Uterus (tissue), 4 donors: ENCODE measurements around the gene SLC10A6. TPM values are rescaled to one million over a fixed set of nuclear protein-coding genes. Genes with fewer than 3 reads are reported as not detected.

Experiments
- DNase-seq, 2 donors: peaks; one replicate each; pipeline ENCODE4 v3.0.0-alpha.2; 2019 to 2020
- H3K27ac ChIP-seq, 2 donors: fragments of 200-600 bp; sonication (generic); 1 replicate in 1 of 2; 2 replicates in 1 of 2; pipeline ENCODE4 v1.5.1; 2016 to 2018
- H3K27me3 ChIP-seq, 2 donors: fragments of 200-600 bp; sonication (generic); one replicate each; pipeline ENCODE4 v1.5.1; 2018 to 2019; ENCODE audit warnings: control low read depth in 1 of 2
- H3K36me3 ChIP-seq, 2 donors: fragments of 200-600 bp; sonication (generic); one replicate each; pipeline ENCODE4 v1.5.1; 2019; ENCODE audit warnings: control low read depth in 1 of 2
- H3K4me1 ChIP-seq, 2 donors: fragments of 200-600 bp; sonication (generic); one replicate each; pipeline ENCODE4 v1.5.1; 2018 to 2019; ENCODE audit warnings: control low read depth in 1 of 2
- H3K4me3 ChIP-seq, 2 donors: fragments of 200-600 bp; sonication (generic); 1 replicate in 1 of 2; 2 replicates in 1 of 2; pipeline ENCODE4 v1.5.1; 2018 to 2019; ENCODE audit warnings: mild to moderate bottlenecking in 1 of 2
- H3K9me3 ChIP-seq, 2 donors: fragments of 200-600 bp; sonication (generic); one replicate each; pipeline ENCODE4 v1.5.1; 2019; ENCODE audit warnings: control low read depth in 1 of 2
- CTCF ChIP-seq, 4 experiments: fragments of 200-600 bp in 2 of 4; fragments of 450-650 bp in 2 of 4; sonication (generic) in 2 of 4; IDR thresholded peaks; one replicate each; pipeline ENCODE4 v1.5.1; 2016 to 2019; ENCODE audit warnings: antibody characterized with exemption in 4 of 4, mild to moderate bottlenecking in 2 of 4, moderate library complexity in 1 of 4
- POLR2A ChIP-seq, 2 donors: fragments of 450-650 bp; IDR thresholded peaks; one replicate each; pipeline ENCODE4 v1.6.1; 2016; ENCODE audit warnings: antibody characterized with exemption in 2 of 2, mild to moderate bottlenecking in 1 of 2, moderate library complexity in 1 of 2
- intact Hi-C: fragments of 100-400 bp; cut with DNase I; formaldehyde crosslinking; loops from one replicate; pipeline ENCODE4 v1.15.1; 2023; ENCODE audit warnings: low total_unique reads
- total RNA-seq, 4 donors: library from RNA; depleted of rRNA in 3 of 4; stranded (reverse); fragments of >200 nt in 3 of 4; gene quantifications; one replicate each; pipeline versions ENCODE4 v1.1.0 to v1.2.4, GENCODE V29; 2014 to 2023
- donor health status: DM: yes; HTN: yes; CAD: no.

The SLC10A6 gene
- total RNA-seq, 4 donors from 2014 or later: 2.0 to 23.8 (median 6.5) TPM; not detected in 1

- TF ChIP-seq CTCF (IDR thresholded peaks at IDR 0.05): no peak
- TF ChIP-seq POLR2A (IDR thresholded peaks at IDR 0.05): no peak
- intact Hi-C loops: no loop called here
- peak overlapping the region; percentile 17 to 46 for H3K27ac ChIP-seq
These were observed 11.3 kb downstream of the SLC10A6 start for GRCh38 chr4:86837691-86838503.

GRCh38 chr4:86835677-86836076 lies 13.5 kb downstream of the SLC10A6 start:
- Histone ChIP-seq H3K27ac (no peak overlapping the region), H3K36me3 (no peaks in the 10 kb centered on the region), H3K4me3 (no peak overlapping the region), H3K4me1 (no peaks in the 10 kb centered on the region), H3K9me3 (no peaks in the 10 kb centered on the region), H3K27me3 (no peaks in the 10 kb centered on the region)
- DNase-seq: no peak
- intact Hi-C loops: no loop called here
- TF ChIP-seq CTCF (IDR thresholded peaks at IDR 0.05): no peak
- TF ChIP-seq POLR2A (IDR thresholded peaks at IDR 0.05): no peak

More at GRCh38 chr4:86837691-86838503, 11.3 kb downstream of the SLC10A6 start:
- Histone ChIP-seq H3K27me3 (no peaks in the 10 kb centered on the region), H3K9me3 (no peaks in the 10 kb centered on the region), H3K4me3 (no peak overlapping the region), H3K4me1 (no peaks in the 10 kb centered on the region), H3K36me3 (no peaks in the 10 kb centered on the region)
- no peak for DNase-seq

- DNase-seq: no peak
- H3K27me3 ChIP-seq: no peaks in the 10 kb centered on the region
- no peak overlapping the region for H3K27ac ChIP-seq
- intact Hi-C loops: no loop called here
- H3K4me1 ChIP-seq: no peaks in the 10 kb centered on the region
- H3K9me3 ChIP-seq: no peaks in the 10 kb centered on the region
- no peaks in the 10 kb centered on the region for H3K36me3 ChIP-seq
- no peak for TF ChIP-seq CTCF (IDR thresholded peaks at IDR 0.05)
- TF ChIP-seq POLR2A (IDR thresholded peaks at IDR 0.05): no peak
- H3K4me3 ChIP-seq: no peak overlapping the region
These were observed 14.3 kb downstream of the SLC10A6 start for GRCh38 chr4:86834901-86835300.

GRCh38 chr4:86833615-86834014 lies 15.6 kb downstream of the SLC10A6 start:
- no peak for DNase-seq
- Histone ChIP-seq H3K27me3 (no peaks in the 10 kb centered on the region), H3K4me1 (no peaks in the 10 kb centered on the region), H3K27ac (no peak overlapping the region), H3K9me3 (no peaks in the 10 kb centered on the region), H3K36me3 (no peaks in the 10 kb centered on the region), H3K4me3 (no peak overlapping the region)
- TF ChIP-seq POLR2A (IDR thresholded peaks at IDR 0.05): no peak
- TF ChIP-seq CTCF (IDR thresholded peaks at IDR 0.05): no peak
- intact Hi-C loops: no loop called here

- H3K36me3 ChIP-seq: no peaks in the 10 kb centered on the region
- no peak overlapping the region for H3K4me3 ChIP-seq
- DNase-seq: peak; percentile 47 to 51
- H3K27me3 ChIP-seq: no peaks in the 10 kb centered on the region
- H3K27ac ChIP-seq: peak overlapping the region; percentile 34 to 65
- intact Hi-C loops: no loop called here
- no peaks in the 10 kb centered on the region for H3K4me1 ChIP-seq
- no peaks in the 10 kb centered on the region for H3K9me3 ChIP-seq
- no peak for TF ChIP-seq CTCF (IDR thresholded peaks at IDR 0.05)
- TF ChIP-seq POLR2A (IDR thresholded peaks at IDR 0.05): no peak
These were observed 17.7 kb downstream of the SLC10A6 start for GRCh38 chr4:86831262-86832130.
